ENCODE measurements around the gene SLC25A33. TPM values are rescaled to one million over a fixed set of nuclear protein-coding genes. Genes with fewer than 3 reads are reported as not detected.

Gene SLC25A33
- total RNA-seq, 1 experiment from 2014 or later, result 9.2 TPM

GRCh38 chr1:9518454-9518998 is 20.7 kb upstream of the SLC25A33 start:
- TF ChIP-seq ERG (CRISPR knock-in tag; IDR thresholded peaks at IDR 0.05) (no peak), ARID4B (CRISPR knock-in tag; IDR thresholded peaks at IDR 0.05; ENCODE audit: borderline replicate concordance) (no peak), TEAD1 (CRISPR knock-in tag; IDR thresholded peaks at IDR 0.05) (no peak), HMGXB4 (CRISPR knock-in tag; IDR thresholded peaks at IDR 0.05) (no peak), NR1H2 (CRISPR knock-in tag; IDR thresholded peaks at IDR 0.05) (no peak), ATF3 (CRISPR knock-in tag; conservative IDR thresholded peaks at IDR 0.05) (no peak), JAZF1 (CRISPR knock-in tag; IDR thresholded peaks at IDR 0.05) (no peak), USF2 (CRISPR knock-in tag; IDR thresholded peaks at IDR 0.05) (no peak), EMX1 (CRISPR knock-in tag; IDR thresholded peaks at IDR 0.05) (no peak), CBFB (CRISPR knock-in tag; IDR thresholded peaks at IDR 0.05; ENCODE audit: low read depth) (no peak), PRRX2 (CRISPR knock-in tag; IDR thresholded peaks at IDR 0.05) (no peak), ETV6 (CRISPR knock-in tag; IDR thresholded peaks at IDR 0.05) (no peak), ZNF121 (CRISPR knock-in tag; IDR thresholded peaks at IDR 0.05) (no peak), FOXP4 (CRISPR knock-in tag; IDR thresholded peaks at IDR 0.05) (no peak), GRHL2 (CRISPR knock-in tag; IDR thresholded peaks at IDR 0.05; ENCODE audit: insufficient replicate concordance, severe bottlenecking) (no peak), GTF2I (CRISPR knock-in tag; conservative IDR thresholded peaks at IDR 0.05) (no peak), HMGA2 (CRISPR knock-in tag; IDR thresholded peaks at IDR 0.05) (no peak), ZNF425 (CRISPR knock-in tag; conservative IDR thresholded peaks at IDR 0.05) (no peak), ATF1 (CRISPR knock-in tag; IDR thresholded peaks at IDR 0.05) (no peak)
- ATAC-seq (no peak), DNase-seq (ENCODE audit: low spot score) (no peak)
- Mint-ChIP-seq H3K9me3 (no peaks in the 10 kb centered on the region), H3K36me3 (no peaks in the 10 kb centered on the region), H3K4me3 (no peak overlapping the region), H3K4me1 (peaks cover 6% of the 10 kb centered on the region), H3K27ac (no peak overlapping the region), H3K27me3 (ENCODE audit: low read depth) (no peaks in the 10 kb centered on the region)
- ChIA-PET POLR2A (no interaction called here), CTCF (interaction anchor here (1.1 kb wide), 1 partner anchor 97 kb away, joined by 3 read pairs; no protein-coding TSS in a partner anchor)

All from WTC11 (cell line).